ENCODE measurements around the gene CAB39.

The CAB39 gene

DNA sequence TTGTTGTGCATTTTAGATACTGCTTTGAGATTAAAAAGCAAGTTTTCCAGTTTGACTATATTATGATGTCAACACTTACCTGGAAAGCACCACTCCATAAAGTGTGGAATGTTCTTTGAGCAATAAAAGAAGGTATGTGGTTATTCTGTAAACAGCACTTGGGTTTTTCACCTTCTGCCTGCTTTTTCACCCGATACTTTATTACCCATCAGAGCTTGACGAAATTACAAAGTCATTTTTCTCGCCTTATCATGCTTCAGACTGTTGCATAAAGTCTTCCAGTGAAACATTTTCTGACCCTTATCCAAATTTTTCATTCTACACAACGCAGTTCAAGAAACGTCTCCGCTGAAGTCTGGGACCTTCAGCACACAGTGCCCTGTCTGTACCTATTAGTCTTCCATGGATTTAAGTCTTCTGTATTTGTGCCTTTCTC, 25.2 kb downstream of the CAB39 start:
- H3K4me3 ChIP-seq (ENCODE audit: low read length), result no peak overlapping the region
- DNase-seq (ENCODE audit: low read depth, low spot score), result no peak

DNA sequence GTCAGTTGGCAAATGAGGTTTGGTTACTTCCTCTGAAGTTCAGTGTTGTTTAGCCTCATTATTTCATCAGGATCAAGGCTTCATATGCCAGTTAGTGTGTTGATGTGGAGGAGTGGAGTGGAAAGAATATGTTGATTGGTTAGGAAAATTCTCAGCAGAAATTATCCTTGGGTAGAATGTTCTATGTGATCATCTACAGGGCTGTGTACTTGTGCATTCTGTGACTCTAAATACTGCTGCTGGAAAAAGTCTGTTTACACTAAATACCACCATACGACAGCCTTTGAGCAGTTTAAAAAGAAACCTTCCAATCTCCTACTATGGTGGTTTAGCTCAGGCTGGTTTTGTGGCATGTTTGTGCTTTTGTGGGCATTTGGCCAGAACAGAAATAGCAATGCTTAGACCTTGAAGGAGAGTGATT, 25.8 kb downstream of the CAB39 start:
- no peak overlapping the region for H3K4me3 ChIP-seq (ENCODE audit: low read length)
- DNase-seq (ENCODE audit: low read depth, low spot score), result peak; percentile 42

DNA sequence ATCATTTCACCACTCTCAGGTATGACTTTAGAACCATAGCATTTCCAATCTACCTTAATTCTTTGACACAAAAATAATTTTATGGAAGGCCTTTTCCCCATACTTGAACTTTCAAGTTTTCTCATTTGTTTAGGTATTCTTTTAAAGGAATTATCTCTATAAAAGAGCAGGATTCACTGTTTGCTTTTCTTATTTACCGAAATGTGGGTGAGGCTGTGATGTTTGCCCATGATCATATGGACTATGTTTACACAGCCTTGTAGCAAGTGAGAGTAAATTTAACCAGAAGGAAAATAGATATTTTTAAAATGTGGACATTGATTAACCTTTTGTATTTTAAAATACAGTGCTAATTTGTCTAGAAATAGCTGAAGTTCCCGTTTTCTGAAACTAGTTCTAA, 26.3 kb downstream of the CAB39 start:
- H3K4me3 ChIP-seq (ENCODE audit: low read length), result no peak overlapping the region
- DNase-seq (ENCODE audit: low read depth, low spot score), result no peak

DNA sequence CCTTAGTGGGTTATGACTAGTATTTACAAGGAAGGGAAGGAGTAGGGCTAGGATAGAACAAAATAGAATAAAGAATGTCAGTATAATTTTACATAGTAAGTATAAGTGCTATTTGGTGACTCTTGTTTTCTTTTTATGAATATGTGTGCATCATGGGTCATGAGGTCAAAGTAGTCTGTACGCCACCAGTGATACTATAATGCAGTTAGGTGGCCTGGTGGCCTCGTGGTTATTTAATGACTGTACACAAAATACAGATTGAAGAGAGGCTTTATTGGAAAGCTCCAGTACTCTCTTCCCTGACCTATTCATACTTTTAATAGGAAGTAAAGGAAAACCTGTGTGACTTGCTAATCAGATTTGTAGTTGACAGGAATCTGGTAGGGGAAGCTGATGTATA, 27.3 kb downstream of the CAB39 start:
- no peak for DNase-seq (ENCODE audit: low read depth, low spot score)
- no peak overlapping the region for H3K4me3 ChIP-seq (ENCODE audit: low read length)

DNA sequence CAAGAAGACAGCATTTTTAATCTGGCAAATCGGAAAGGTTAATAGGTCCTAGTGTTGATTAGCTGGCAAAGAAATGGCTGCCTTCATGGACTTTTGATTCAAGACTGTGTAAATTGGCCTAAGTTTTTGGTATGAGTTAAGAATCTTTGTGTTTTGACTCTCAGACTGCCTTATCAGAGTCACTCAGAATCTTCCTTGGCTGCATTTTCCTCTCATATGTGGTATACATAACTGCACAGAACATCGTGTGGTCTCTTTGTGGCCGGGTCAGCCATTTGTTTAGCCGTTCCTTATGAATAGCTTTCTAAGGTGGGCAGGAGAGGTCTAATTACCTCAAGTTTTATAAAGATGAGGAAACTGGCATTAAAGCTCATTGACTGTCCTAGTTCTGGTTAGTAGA, 30.1 kb downstream of the CAB39 start:
- no peak overlapping the region for H3K4me3 ChIP-seq (ENCODE audit: low read length)
- no peak for DNase-seq (ENCODE audit: low read depth, low spot score)

DNA sequence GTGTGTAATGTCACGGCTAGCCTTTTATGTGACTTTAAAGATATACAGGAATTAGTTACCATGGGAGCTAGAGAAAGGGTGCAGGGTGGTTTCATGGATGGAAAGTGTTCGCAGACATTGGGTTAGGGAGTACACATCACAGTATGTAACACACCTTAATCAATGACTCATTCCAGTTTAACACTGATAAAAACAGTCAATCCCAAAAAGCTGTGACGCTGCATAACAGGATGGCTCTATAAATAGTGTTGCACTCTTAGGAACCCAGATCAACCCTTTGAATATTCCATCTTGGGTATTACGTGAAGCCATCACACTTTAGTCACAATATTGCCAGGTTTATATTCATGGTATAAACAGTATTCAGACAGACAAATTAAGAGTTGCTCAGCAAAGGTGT, 33.6 kb downstream of the CAB39 start:
- no peak for DNase-seq (ENCODE audit: low read depth, low spot score)
- no peak overlapping the region for H3K4me3 ChIP-seq (ENCODE audit: low read length)

DNA sequence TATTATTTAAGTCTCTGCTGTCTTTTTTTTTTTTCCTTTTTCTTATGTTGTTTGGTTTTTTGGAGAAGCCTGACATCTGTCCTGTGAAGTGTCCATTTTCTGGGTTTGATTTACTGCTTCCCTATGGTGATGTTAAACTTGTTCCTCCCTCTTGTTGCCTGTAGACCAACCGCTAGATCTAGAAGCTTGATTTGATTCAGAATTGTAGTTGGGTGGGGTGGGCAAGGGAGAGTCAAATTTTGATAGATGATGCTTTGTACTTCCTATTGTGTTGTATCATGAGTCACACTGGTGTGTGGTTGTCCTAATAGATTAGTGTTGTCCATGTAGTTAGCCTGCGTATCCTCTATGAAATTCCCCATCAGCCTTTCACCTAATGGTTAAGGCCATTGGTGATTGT, 35.4 kb downstream of the CAB39 start:
- no peak overlapping the region for H3K4me3 ChIP-seq (ENCODE audit: low read length)
- no peak for DNase-seq (ENCODE audit: low read depth, low spot score)

DNA sequence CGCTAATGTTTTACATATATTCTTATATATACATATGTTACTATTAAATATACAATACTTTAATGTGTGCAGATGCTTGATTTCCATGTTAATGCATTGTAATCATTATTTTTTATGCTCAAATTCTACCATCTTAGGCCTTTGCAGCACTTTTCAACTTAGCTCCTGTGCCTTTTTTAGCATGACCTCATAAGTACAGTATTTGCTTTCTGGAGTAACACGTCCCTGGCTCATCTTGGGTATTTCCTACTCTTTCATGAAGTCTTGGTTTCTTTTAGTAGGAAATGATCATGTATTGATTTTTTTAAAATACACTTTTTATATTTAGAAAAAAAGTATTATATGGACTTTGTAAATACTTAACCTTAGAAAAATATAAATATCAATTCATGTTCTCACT, 36.5 kb downstream of the CAB39 start:
- no peak for DNase-seq (ENCODE audit: low read depth, low spot score)

DNA sequence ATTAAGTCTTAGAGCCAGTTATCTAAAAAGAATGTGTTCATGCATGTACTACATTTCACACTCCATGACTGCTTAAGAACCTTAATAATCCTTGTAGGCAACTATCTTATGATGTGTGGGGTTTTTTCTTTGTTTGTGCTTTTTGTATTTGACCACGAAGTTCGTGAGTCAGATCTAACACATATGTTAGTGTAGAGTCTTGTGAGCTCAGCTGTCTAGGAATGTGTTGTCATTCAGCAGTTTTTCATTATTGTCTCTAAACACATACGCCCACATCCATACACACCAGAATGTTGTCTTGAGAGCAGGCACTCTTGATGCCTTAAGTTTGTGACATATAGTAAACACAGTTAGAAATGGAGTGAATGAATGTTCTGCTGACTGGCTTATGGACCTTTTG, 38.4 kb downstream of the CAB39 start:
- no peak overlapping the region for H3K4me3 ChIP-seq (ENCODE audit: low read length)
- no peak for DNase-seq (ENCODE audit: low read depth, low spot score)

More for the DNA sequence above, 36.5 kb downstream of the CAB39 start:
- no peak overlapping the region for H3K4me3 ChIP-seq (ENCODE audit: low read length)

DNA sequence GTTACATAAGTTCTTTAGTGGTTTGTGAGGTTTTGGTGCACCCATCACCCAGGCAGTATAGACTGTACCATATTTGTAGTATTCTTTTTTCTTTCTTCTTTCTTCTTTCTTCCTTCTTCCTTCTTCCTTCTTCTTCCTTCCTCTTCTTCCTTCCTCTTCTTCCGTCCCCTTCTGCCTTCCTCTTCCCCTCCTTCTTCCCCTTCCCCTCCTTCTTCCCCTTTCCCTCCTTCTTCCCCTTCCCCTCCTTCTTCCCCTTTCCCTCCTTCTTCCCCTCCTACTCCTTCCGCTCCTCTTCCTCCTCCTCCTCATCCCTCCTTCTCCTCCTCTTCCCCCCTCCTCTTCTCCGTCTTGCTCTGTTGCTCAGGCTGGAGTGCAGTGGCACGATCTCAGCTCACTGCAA, 41.6 kb downstream of the CAB39 start:
- no peak for DNase-seq (ENCODE audit: low read depth, low spot score)
- H3K4me3 ChIP-seq (ENCODE audit: low read length), result no peak overlapping the region

DNA sequence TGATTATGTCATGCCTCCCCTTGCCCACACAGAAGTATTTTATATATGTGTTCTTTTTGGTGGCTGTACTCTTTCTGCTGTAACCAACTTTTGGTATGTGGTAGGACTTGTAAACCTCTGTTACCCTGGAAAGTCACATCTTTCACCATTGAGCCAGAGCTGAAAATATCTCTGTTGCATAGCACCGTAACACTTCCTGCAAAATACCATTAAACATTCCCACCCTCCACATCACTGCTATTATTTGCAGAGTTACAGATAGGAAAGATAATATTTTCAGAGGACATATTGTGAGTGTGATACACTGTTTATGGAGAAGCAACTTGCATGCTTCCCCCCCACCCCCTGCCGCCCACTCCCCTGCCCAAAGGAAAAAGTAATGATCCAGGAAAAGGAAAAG, 44.8 kb downstream of the CAB39 start:
- no peak overlapping the region for H3K4me3 ChIP-seq (ENCODE audit: low read length)
- DNase-seq (ENCODE audit: low read depth, low spot score), result no peak

DNA sequence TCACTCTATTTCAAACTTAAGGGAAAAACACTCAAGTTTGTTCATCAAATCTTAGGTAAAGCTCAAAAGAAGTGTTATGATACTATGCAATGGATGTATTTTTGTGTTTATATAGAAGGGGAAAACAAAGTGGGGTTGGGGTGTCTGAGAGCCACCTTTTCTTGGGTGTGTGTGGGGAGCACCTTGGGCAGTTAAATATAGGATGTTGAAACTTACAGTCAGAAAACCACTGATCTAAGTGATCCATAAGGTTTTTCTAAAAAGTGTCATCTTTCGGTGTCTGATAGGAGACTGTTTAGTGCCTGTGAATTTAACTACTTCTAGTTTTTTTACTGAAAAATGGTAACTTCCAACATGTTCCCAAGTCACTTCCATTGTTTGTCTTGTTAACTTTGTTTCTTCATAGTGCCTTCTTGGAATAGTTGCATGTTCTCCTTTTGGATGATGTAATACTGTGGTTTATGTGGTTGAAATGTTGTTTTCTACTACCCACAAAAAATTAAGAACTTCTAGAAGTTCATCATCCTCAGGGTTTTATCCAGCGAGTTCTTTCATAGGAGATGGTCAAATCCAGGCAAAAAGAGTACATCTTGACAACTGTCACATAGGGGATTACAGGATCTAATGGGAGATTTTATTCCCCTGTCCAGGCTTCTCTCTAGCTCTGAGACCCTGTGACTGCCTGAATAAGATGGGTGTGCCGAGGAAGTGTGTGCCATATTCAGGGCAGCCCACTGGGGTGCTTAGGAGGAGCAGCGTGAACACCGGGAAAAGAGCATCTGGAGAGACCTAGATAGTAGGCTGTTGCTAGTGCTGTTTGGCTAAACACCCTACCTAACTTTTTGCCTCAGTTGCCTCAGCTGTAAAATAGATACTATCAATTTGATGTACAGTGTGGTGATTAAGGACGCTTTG, 46.2 kb downstream of the CAB39 start:
- DNase-seq (ENCODE audit: low read depth, low spot score), result no peak
- no peak overlapping the region for H3K4me3 ChIP-seq (ENCODE audit: low read length)

DNA sequence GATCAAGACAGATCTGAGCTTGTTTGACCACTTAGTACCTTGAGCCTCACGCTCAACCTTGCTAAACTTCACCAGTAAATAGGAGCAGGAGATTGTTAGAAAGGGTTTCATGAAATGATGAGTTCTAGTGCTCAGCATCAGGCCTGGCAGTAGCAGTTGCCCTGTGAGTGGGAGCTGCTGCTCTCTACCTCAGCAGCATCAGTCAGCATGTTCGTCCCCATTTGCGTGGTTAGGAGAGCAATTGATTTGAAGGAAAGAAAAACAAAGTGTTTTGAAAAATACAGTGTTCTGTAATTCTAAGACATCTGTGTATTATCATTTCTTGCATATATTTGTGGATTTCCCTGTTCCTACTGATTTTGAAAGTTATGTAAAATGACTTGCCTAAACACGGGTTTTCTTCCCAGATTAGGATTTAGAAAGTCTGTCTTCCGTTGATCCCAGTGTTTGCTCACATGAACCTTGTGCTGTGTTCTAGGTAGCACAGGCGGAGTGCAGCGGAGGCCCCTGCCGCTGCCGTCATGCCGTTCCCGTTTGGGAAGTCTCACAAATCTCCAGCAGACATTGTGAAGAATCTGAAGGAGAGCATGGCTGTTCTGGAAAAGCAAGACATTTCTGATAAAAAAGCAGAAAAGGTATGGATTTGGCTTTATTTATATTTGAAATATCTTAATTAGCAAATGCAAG, 47.0 kb downstream of the CAB39 start:
- DNase-seq (ENCODE audit: low read depth, low spot score), result no peak
- no peak overlapping the region for H3K4me3 ChIP-seq (ENCODE audit: low read length)

DNA sequence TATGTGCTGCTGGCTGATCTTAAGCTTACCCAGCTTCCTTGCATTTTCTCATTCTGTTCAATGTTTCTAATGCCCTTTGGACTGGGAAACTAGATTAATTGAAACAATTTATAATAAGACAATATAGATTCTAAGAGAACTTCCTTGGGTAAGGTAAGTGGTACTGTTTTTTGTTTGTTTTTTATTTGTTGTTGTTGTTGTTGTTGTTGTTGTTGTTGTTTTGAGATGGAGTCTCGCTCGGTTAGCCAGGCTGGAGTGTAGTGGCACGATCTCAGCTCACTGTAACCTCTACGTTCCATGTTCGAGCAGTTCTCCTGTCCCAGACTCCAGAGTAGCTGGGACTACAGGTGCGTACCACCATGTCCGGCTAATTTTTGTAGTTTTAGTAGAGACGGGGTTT, 49.1 kb downstream of the CAB39 start:
- DNase-seq (ENCODE audit: low read depth, low spot score), result no peak
- no peak overlapping the region for H3K4me3 ChIP-seq (ENCODE audit: low read length)

DNA sequence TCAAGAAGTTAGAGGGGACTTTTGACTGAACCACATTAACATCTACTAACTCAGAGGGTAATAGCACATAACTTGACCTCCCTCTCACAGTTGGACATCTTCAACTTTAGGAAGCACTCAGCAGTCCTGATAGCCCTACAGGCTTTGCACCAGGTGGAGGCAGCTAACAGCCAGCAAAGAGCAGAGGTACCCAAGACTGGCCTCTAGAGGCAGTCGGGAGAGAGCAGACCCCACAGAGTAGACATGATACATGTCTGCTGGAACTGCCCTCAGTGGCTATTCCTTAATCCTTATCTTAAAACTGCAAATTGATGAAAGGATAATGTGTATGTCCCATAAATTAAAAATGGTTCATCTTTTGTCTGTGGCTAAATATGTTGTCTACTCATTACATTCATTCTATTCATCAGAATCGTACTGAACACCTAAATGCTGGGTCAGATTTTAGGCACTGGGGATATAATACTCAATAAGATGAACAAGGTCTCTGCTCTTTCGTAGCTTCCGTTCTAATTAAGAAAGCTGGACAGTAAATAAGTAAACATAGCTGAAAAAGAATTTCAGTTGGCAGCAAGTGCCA, 49.8 kb downstream of the CAB39 start:
- peak; percentile 9 for DNase-seq (ENCODE audit: low read depth, low spot score)
- no peak overlapping the region for H3K4me3 ChIP-seq (ENCODE audit: low read length)

DNA sequence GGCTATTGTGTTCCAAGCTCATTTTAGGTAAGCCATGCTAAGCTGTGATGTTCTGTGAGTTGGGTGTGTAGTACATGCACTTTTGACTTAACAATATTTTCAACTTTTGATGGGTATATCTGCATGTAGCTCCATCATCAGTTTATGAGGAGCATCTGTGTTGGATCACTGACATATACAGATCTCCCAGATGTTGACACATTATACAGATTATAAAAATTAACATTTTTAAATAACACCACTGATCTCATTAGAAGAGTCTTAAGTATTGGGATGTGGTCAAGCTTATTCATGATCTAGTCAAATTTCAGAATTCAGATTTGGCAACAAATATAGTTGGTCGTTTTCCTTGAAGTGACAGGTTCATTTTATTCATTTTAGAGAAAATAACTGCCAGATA, 51.7 kb downstream of the CAB39 start:
- DNase-seq (ENCODE audit: low read depth, low spot score), result no peak
- no peak overlapping the region for H3K4me3 ChIP-seq (ENCODE audit: low read length)

DNA sequence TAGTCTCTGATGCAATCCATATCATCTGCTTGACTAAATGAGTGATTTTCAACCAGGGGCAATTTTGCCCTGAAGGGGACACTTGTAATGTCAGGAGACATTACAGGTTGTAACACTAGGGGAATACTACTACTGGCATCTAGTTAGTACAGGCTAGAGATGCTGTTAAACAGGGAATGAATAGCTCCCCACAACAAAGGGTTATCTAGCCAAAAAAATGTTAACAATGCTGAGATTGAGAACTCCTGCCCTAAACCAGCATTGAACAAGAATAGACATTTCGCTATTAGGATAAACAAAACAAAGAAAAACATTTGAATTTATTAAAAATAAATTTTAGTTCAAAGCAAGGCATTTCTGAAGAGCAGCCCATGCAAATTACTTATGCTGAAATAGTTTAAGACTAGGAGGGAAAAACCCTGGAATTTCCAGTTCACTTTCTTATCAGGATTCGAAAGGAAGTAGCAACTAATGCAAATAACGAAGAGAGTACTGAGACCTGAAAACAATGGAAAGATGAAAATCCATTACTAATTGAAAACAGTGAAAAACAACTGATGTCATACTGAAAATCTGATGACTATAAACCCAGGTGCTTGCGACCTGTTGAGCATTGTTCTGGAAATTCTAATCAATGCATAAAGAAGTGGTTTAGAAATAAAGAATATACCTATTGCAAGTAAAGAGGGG, 53.1 kb downstream of the CAB39 start:
- no peak for DNase-seq (ENCODE audit: low read depth, low spot score)
- no peak overlapping the region for H3K4me3 ChIP-seq (ENCODE audit: low read length)

DNA sequence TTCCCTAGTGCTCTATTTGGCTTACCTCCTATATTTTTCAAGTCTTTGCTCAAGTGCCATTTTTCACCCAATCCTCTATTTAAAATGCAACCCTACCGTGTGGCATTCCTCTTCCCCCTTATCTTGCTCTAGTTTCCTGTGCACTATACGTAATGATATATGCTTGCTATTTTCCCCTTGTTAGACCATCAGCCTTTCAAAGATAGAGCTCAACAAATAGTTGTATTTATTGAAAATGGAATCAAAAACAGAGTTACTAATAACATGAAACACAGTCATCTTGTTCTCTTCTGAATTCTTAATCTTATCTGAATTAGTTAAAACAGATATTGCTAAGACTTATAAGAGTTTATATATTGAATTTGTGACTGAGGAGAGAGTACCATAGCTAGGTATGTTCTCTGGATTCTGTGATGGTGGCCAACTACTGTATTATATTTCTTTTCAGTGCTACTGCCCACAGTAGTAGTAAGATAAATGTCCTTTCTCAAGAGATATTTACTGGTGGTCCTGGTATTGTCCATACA, 55.3 kb downstream of the CAB39 start:
- DNase-seq (ENCODE audit: low read depth, low spot score), result no peak
- no peak overlapping the region for H3K4me3 ChIP-seq (ENCODE audit: low read length)

DNA sequence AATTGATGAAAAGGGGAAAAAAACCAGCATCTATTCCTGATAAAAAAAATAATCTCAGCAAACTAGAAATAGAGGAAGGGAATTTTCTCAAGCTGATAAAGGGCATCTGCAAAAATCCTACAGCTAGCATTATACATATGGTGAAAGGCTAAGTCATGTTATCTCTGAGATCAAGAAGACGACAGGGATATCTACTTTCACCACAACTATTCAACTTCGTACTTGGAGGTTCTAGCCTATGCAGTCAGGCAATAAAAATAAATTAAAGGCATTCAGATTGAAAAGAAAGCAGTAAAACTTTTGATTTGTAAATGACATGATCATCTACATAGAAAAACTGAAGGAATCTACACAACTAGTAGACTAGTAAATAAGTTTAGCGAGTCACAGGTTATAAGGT, 58.2 kb downstream of the CAB39 start:
- H3K4me3 ChIP-seq (ENCODE audit: low read length), result no peak overlapping the region
- DNase-seq (ENCODE audit: low read depth, low spot score), result no peak

Data from Jurkat, Clone E6-1 (cell line).